Fibroblast of lung (primary cell): Measurements from ENCODE around the gene REPS1.

Experiments used
- CTCF ChIP-seq, 2 donors: IDR thresholded peaks in 1 of 2; conservative IDR thresholded peaks in 1 of 2; 1 replicate in 1 of 2; 2 replicates in 1 of 2; pipeline ENCODE4 v1.5.1; 2011 to 2012; ENCODE audit warnings: low read length in 2 of 2, control low read depth in 1 of 2, inconsistent platforms in 1 of 2, low read depth in 1 of 2, mild to moderate bottlenecking in 1 of 2
- EZH2 ChIP-seq: IDR thresholded peaks from 2 replicates; pipeline ENCODE4 v1.5.1; 2012; ENCODE audit warnings: low read length, control low read depth, mild to moderate bottlenecking; ENCODE audit errors: missing control alignments

- TF ChIP-seq EZH2, result no peak
- TF ChIP-seq CTCF (conservative IDR thresholded peaks at IDR 0.05 in 1 of 2, IDR thresholded peaks at IDR 0.05 in 1 of 2; ENCODE audit: low read depth in 1 of 2, low read length in 2 of 2), result no peak
Observed at GRCh38 chr6:139027620-139028182, 39.6 kb upstream of the REPS1 start.
